OCI-LY7 (cell line): ENCODE data around the gene SHROOM3. TPM values are rescaled to one million over a fixed set of nuclear protein-coding genes. Genes with fewer than 3 reads are reported as not detected.

Experiments
- BruUV-seq: library from RNA; stranded (reverse); fragments of 400-500 nt; replicated peaks from 2 replicates; lab custom pipeline; 2021; lab: Mats Ljungman, UMichigan
- CTCF ChIA-PET: fragments of 300-600 bp; sonication (Branson Sonifier 250); formaldehyde crosslinking; loops from one replicate; lab custom pipeline; 2022; ENCODE audit warnings: antibody characterized with exemption; ENCODE audit not compliant: unreplicated experiment; lab: Charles Lee
- POLR2A ChIA-PET: fragments of 300-600 bp; sonication (Branson Sonifier 250); formaldehyde crosslinking; loops from one replicate; lab custom pipeline; 2022; ENCODE audit warnings: antibody characterized with exemption; lab: Charles Lee
- DNase-seq: peaks from one replicate; pipeline ENCODE4 v3.0.0-alpha.2; 2015; ENCODE audit warnings: low spot score
- H2AFZ ChIP-seq: fragments of 200-600 bp; sonication (generic), shearing (Covaris generic); 2 replicates; pipeline ENCODE4 v1.6.1; 2014; ENCODE audit warnings: mild to moderate bottlenecking, antibody characterized with exemption, low read length, moderate library complexity
- H3K27ac ChIP-seq: fragments of 200-600 bp; sonication (generic); 2 replicates; pipeline ENCODE4 v1.5.1; 2014; ENCODE audit warnings: mixed run types, low read depth, mild to moderate bottlenecking, moderate library complexity, low read length, inconsistent platforms; ENCODE audit not compliant: poor library complexity, severe bottlenecking
- H3K36me3 ChIP-seq: fragments of 200-600 bp; sonication (generic); 2 replicates; pipeline ENCODE4 v1.6.1; 2014; ENCODE audit warnings: mild to moderate bottlenecking, antibody characterized with exemption, low read length, moderate library complexity, mixed read lengths; ENCODE audit not compliant: insufficient read depth
- H3K4me1 ChIP-seq: fragments of 200-600 bp; sonication (generic); 2 replicates; pipeline ENCODE4 v1.5.1; 2014; ENCODE audit warnings: mild to moderate bottlenecking, low read length; ENCODE audit not compliant: insufficient read depth, poor library complexity, severe bottlenecking
- H3K4me2 ChIP-seq: fragments of 200-600 bp; sonication (generic); 2 replicates; pipeline ENCODE4 v1.6.1; 2014; ENCODE audit warnings: mild to moderate bottlenecking, low read length
- H3K4me3 ChIP-seq: fragments of 200-600 bp; sonication (generic); 2 replicates; pipeline ENCODE4 v1.5.1; 2014; ENCODE audit warnings: mild to moderate bottlenecking, low read depth, low read length; ENCODE audit not compliant: poor library complexity, severe bottlenecking
- H3K79me2 ChIP-seq: fragments of 200-600 bp; sonication (generic); 2 replicates; pipeline ENCODE4 v1.6.1; 2016; ENCODE audit warnings: low read depth, mild to moderate bottlenecking, low read length, moderate library complexity, mixed read lengths; ENCODE audit not compliant: insufficient read depth
- H3K9me2 ChIP-seq: fragments of 200-600 bp; sonication (generic); 2 replicates; pipeline ENCODE4 v1.6.1; 2016; ENCODE audit warnings: mild to moderate bottlenecking, low read length, mixed read lengths; ENCODE audit not compliant: insufficient read depth
- H3K9me3 ChIP-seq: fragments of 200-600 bp; sonication (generic); 2 replicates; pipeline ENCODE4 v1.6.1; 2014; ENCODE audit warnings: mild to moderate bottlenecking, mixed run types, low read length, mixed read lengths
- H4K20me1 ChIP-seq: fragments of 200-600 bp; sonication (generic); 2 replicates; pipeline ENCODE4 v1.6.1; 2014; ENCODE audit warnings: mild to moderate bottlenecking, antibody characterized with exemption, low read length, moderate library complexity, mixed read lengths; ENCODE audit not compliant: insufficient read depth
- CTCF ChIP-seq: fragments of 200-600 bp; sonication (generic); conservative IDR thresholded peaks from 2 replicates; pipeline ENCODE4 v1.5.1; 2014; ENCODE audit warnings: mild to moderate bottlenecking, antibody characterized with exemption, low read length, moderate library complexity, mixed read lengths
- EZH2phosphoT487 ChIP-seq: fragments of 200-600 bp; sonication (generic); IDR thresholded peaks from 2 replicates; pipeline ENCODE4 v1.6.1; 2018; ENCODE audit warnings: low read depth, borderline replicate concordance, mild to moderate bottlenecking, mixed run types, antibody characterized with exemption, low read length, moderate library complexity, mixed read lengths
- intact Hi-C: fragments of 100-400 bp; cut with micrococcal nuclease; formaldehyde crosslinking; loops from one replicate; pipeline ENCODE4 v1.10.0; 2022; ENCODE audit not compliant: unreplicated experiment
- total RNA-seq, 2 experiments: library from RNA; depleted of rRNA in 1 of 2; stranded (reverse); fragments of >200 nt in 1 of 2; shearing (Covaris generic) in 1 of 2; gene quantifications; 2 replicates each; pipeline ENCODE4 v1.2.3, GENCODE V29; 2014 to 2022

SHROOM3 gene
- total RNA-seq, 2 experiments from 2014 or later: not detected

- POLR2A ChIA-PET: no interaction called here
Observed at GRCh38 chr4:76401654-76402053, 33.4 kb upstream of the SHROOM3 start.

GRCh38 chr4:76406081-76406480 is 28.9 kb upstream of the SHROOM3 start:
- TF ChIP-seq EZH2phosphoT487 (no peak), CTCF (no peak)
- Histone ChIP-seq H2AFZ (no peak overlapping the region), H3K9me2 (no peaks in the 10 kb centered on the region), H3K79me2 (no peaks in the 10 kb centered on the region), H3K4me3 (no peak overlapping the region), H3K4me1 (no peaks in the 10 kb centered on the region), H3K36me3 (no peaks in the 10 kb centered on the region), H4K20me1 (no peaks in the 10 kb centered on the region), H3K27ac (no peak overlapping the region), H3K4me2 (no peak overlapping the region), H3K9me3 (no peaks in the 10 kb centered on the region)
- ChIA-PET POLR2A (no interaction called here), CTCF (no interaction called here)
- DNase-seq: no peak
- intact Hi-C loops: no loop called here
- no TSS peak for BruUV-seq

More at GRCh38 chr4:76401654-76402053, 33.4 kb upstream of the SHROOM3 start:
- Histone ChIP-seq H3K9me3 (no peaks in the 10 kb centered on the region), H3K4me2 (no peak overlapping the region), H2AFZ (no peak overlapping the region), H3K27ac (no peak overlapping the region), H3K36me3 (no peaks in the 10 kb centered on the region), H3K9me2 (no peaks in the 10 kb centered on the region), H3K4me3 (no peak overlapping the region), H4K20me1 (no peaks in the 10 kb centered on the region), H3K79me2 (no peaks in the 10 kb centered on the region), H3K4me1 (no peaks in the 10 kb centered on the region)
- TF ChIP-seq CTCF (no peak), EZH2phosphoT487 (no peak)
- DNase-seq: no peak
- BruUV-seq: no TSS peak
- intact Hi-C loops: no loop called here
- CTCF ChIA-PET: no interaction called here

GRCh38 chr4:76407440-76408119 is 27.4 kb upstream of the SHROOM3 start:
- TF ChIP-seq EZH2phosphoT487 (no peak), CTCF (no peak)
- Histone ChIP-seq H3K9me2 (no peaks in the 10 kb centered on the region), H2AFZ (no peak overlapping the region), H3K79me2 (no peaks in the 10 kb centered on the region), H3K4me1 (no peaks in the 10 kb centered on the region), H4K20me1 (no peaks in the 10 kb centered on the region), H3K9me3 (no peaks in the 10 kb centered on the region), H3K4me3 (no peak overlapping the region), H3K4me2 (no peak overlapping the region), H3K27ac (no peak overlapping the region), H3K36me3 (no peaks in the 10 kb centered on the region)
- ChIA-PET CTCF (no interaction called here), POLR2A (no interaction called here)
- no TSS peak for BruUV-seq
- no peak for DNase-seq
- intact Hi-C loops: no loop called here
